Thyroid gland (tissue), 4 donors: ENCODE data around the gene ABCD3.

ENCODE experiments used
- POLR2A ChIP-seq, 2 donors: fragments of 450-650 bp; IDR thresholded peaks; one replicate each; pipeline ENCODE4 v1.6.1; 2017; ENCODE audit warnings: antibody characterized with exemption in 2 of 2, mild to moderate bottlenecking in 2 of 2, moderate library complexity in 1 of 2
- TF ChIP-seq, protein P1 (sequence below), 6 experiments: fragments of 200-600 bp in 3 of 6; fragments of 450-650 bp in 3 of 6; sonication (generic) in 3 of 6; IDR thresholded peaks; one replicate each; pipeline ENCODE4 v1.5.1; 2016 to 2019; ENCODE audit warnings: antibody characterized with exemption in 6 of 6, mild to moderate bottlenecking in 2 of 6, inconsistent platforms in 1 of 6, moderate library complexity in 1 of 6

DNA sequence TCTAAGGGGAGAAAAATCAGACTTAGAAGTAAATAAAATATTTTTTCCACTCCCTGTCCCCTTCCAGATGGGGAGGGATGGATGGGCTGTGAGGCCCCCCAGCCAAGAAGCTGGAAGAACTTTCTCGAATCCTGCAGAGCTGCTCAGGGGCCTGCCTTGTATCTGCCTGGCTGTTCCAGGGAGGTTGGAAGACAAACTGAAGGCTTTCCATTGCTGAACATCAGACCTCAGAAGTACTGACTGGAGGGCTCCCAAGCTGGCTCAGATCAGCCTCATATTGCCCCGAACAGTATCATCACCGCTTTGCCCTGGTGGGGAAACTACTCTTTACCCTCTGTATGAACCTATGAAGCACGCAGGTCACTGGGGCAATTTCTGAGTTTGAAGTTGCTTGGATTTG is 135.7 kb downstream of the ABCD3 start:
- TF ChIP-seq, protein P1, sequence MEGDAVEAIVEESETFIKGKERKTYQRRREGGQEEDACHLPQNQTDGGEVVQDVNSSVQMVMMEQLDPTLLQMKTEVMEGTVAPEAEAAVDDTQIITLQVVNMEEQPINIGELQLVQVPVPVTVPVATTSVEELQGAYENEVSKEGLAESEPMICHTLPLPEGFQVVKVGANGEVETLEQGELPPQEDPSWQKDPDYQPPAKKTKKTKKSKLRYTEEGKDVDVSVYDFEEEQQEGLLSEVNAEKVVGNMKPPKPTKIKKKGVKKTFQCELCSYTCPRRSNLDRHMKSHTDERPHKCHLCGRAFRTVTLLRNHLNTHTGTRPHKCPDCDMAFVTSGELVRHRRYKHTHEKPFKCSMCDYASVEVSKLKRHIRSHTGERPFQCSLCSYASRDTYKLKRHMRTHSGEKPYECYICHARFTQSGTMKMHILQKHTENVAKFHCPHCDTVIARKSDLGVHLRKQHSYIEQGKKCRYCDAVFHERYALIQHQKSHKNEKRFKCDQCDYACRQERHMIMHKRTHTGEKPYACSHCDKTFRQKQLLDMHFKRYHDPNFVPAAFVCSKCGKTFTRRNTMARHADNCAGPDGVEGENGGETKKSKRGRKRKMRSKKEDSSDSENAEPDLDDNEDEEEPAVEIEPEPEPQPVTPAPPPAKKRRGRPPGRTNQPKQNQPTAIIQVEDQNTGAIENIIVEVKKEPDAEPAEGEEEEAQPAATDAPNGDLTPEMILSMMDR (IDR thresholded peaks at IDR 0.05), result no peak
- no peak for TF ChIP-seq POLR2A (IDR thresholded peaks at IDR 0.05)
